ENCODE measurements around the gene UPK3BL2. TPM values are rescaled to one million over a fixed set of nuclear protein-coding genes. Genes with fewer than 3 reads are reported as not detected.

Gene UPK3BL2
- total RNA-seq, 2 donors from 2014 or later: 10.8 to 14.7 TPM

Other genes with a start within 250 kb of the UPK3BL2 start
- gene SPDYE6, start 187.3 kb downstream of the UPK3BL2 start, total RNA-seq: not detected
- gene PRKRIP1, start 147.3 kb downstream of the UPK3BL2 start, total RNA-seq: 10 to 100 TPM; 47.0 to 80.4 TPM
- gene ORAI2, start 110.1 kb downstream of the UPK3BL2 start, total RNA-seq: 10 to 100 TPM; 33.4 to 37.6 TPM
- 10 to 100 TPM; 15.9 to 29.6 TPM for gene ALKBH4, start 78.8 kb downstream of the UPK3BL2 start, total RNA-seq
- 10 to 100 TPM in 1 of 2 donors, 1 to 10 TPM in 1; 7.9 to 10.9 TPM for gene LRWD1, start 78.7 kb downstream of the UPK3BL2 start, total RNA-seq
- 10 to 100 TPM; 10.7 to 22.9 TPM for gene POLR2J, start 64.8 kb downstream of the UPK3BL2 start, total RNA-seq
- 10 to 100 TPM in 1 of 2 donors, 1 to 10 TPM in 1; 8.5 to 21.9 TPM for gene RASA4B, start 25.9 kb downstream of the UPK3BL2 start, total RNA-seq
- not detected for gene SPDYE2, start 7.5 kb upstream of the UPK3BL2 start, total RNA-seq
- 10 to 100 TPM; 36.3 to 68.0 TPM for gene POLR2J3, start 28.9 kb upstream of the UPK3BL2 start, total RNA-seq
- gene RASA4, start 73.1 kb upstream of the UPK3BL2 start, total RNA-seq: 10 to 100 TPM; 42.8 to 82.3 TPM
- 10 to 100 TPM; 39.0 to 45.2 TPM for gene UPK3BL1, start 99.1 kb upstream of the UPK3BL2 start, total RNA-seq
- gene SPDYE2B, start 106.6 kb upstream of the UPK3BL2 start, total RNA-seq: not detected
- gene POLR2J2, start 128.0 kb upstream of the UPK3BL2 start, total RNA-seq: 10 to 100 TPM in 1 of 2 donors, 1 to 10 TPM in 1; 3.4 to 14.3 TPM
- gene FAM185A, start 205.3 kb upstream of the UPK3BL2 start, total RNA-seq: 10 to 100 TPM; 19.0 to 22.4 TPM